WTC11 (cell line): Measurements from ENCODE around the gene STAM2.

Source experiments
- AFF4 ChIP-seq: sonication (generic); formaldehyde crosslinking; IDR thresholded peaks from 2 replicates; pipeline ENCODE4 v1.8.1; 2023; ENCODE audit warnings: mild to moderate bottlenecking, missing genetic modification reagents, borderline replicate concordance
- ATF3 ChIP-seq: sonication (generic); formaldehyde crosslinking; conservative IDR thresholded peaks from 2 replicates; pipeline ENCODE4 v1.8.1; 2022; ENCODE audit warnings: mild to moderate bottlenecking, missing genetic modification reagents
- CREB1 ChIP-seq: sonication (generic); formaldehyde crosslinking; IDR thresholded peaks from 2 replicates; pipeline ENCODE4 v1.8.0; 2023; ENCODE audit warnings: mild to moderate bottlenecking, missing genetic modification reagents
- CTCF ChIP-seq: fragments of 200-600 bp; IDR thresholded peaks from 2 replicates; pipeline ENCODE4 v1.8.0; 2022; ENCODE audit warnings: antibody characterized with exemption
- MXD4 ChIP-seq: fragments of 250-450 bp; sonication (Bioruptor Pico); IDR thresholded peaks from 2 replicates; pipeline ENCODE4 v1.8.0; 2021; ENCODE audit warnings: mild to moderate bottlenecking, moderate library complexity, borderline replicate concordance
- USF2 ChIP-seq: sonication (generic); formaldehyde crosslinking; IDR thresholded peaks from 2 replicates; pipeline ENCODE4 v1.8.1; 2023; ENCODE audit warnings: mild to moderate bottlenecking, missing genetic modification reagents, moderate library complexity
- ZBTB43 ChIP-seq: sonication (generic); formaldehyde crosslinking; IDR thresholded peaks from 2 replicates; pipeline ENCODE4 v1.8.1; 2023; ENCODE audit warnings: mild to moderate bottlenecking, missing genetic modification reagents
- ZNF121 ChIP-seq: sonication (generic); formaldehyde crosslinking; IDR thresholded peaks from 2 replicates; pipeline ENCODE4 v1.8.0; 2023; ENCODE audit warnings: missing genetic modification reagents
- ZNF138 ChIP-seq: sonication (generic); formaldehyde crosslinking; conservative IDR thresholded peaks from 2 replicates; pipeline ENCODE4 v1.8.1; 2022; ENCODE audit warnings: mild to moderate bottlenecking, moderate library complexity, missing genetic modification reagents
- ZNF416 ChIP-seq: fragments of 250-450 bp; sonication (Bioruptor Pico); IDR thresholded peaks from 2 replicates; pipeline ENCODE4 v1.9.0; 2021; ENCODE audit warnings: mild to moderate bottlenecking, inconsistent platforms
- ZNF512 ChIP-seq: sonication (generic); formaldehyde crosslinking; IDR thresholded peaks from 2 replicates; pipeline ENCODE4 v1.8.1; 2022; ENCODE audit warnings: missing genetic modification reagents, borderline replicate concordance

- TF ChIP-seq ATF3 (CRISPR knock-in tag) (no peak), ZNF512 (CRISPR knock-in tag) (no peak), CTCF (no peak), AFF4 (CRISPR knock-in tag) (no peak), ZNF416 (no peak), USF2 (CRISPR knock-in tag) (no peak), ZNF138 (no peak), MXD4 (no peak), ZNF121 (no peak), CREB1 (CRISPR knock-in tag) (no peak), ZBTB43 (no peak)
Measured at GRCh38 chr2:152176113-152176714, 651 bp upstream of the STAM2 start.
